ENCODE measurements around the gene ASB16.

DNA sequence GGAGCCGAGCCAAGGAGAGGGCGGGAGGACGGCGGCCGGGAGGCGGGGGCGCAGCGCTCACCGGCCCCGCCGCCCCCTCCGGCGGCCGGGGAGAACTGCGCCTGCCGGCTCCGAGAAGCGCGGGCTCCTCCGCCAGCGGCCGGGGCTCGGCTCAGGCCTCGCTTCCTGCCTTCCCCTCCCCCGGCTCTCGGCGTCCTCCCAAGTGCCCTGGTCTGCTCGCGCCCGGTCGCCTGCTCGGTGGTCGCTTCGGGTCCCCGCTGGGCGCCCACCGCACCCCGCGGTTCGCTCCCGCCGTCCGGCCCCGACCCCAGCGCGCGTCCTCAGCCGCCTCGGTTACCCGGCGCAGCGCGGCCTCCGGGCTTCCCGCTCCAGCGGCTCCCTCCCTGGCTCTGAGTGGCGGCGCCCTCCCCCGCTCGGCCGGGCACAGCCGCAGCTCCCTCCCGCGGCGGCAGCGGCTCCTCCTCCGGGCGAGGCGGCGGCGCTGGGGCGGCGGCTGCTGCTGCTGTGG, 48.7 kb downstream of the ASB16 start:
- TF ChIP-seq, protein P1, sequence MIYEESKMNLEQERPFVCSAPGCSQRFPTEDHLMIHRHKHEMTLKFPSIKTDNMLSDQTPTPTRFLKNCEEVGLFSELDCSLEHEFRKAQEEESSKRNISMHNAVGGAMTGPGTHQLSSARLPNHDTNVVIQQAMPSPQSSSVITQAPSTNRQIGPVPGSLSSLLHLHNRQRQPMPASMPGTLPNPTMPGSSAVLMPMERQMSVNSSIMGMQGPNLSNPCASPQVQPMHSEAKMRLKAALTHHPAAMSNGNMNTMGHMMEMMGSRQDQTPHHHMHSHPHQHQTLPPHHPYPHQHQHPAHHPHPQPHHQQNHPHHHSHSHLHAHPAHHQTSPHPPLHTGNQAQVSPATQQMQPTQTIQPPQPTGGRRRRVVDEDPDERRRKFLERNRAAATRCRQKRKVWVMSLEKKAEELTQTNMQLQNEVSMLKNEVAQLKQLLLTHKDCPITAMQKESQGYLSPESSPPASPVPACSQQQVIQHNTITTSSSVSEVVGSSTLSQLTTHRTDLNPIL (CRISPR knock-in tag; IDR thresholded peaks at IDR 0.05; ENCODE audit: low read depth), result no peak
- TF ChIP-seq TCF4 (CRISPR knock-in tag; IDR thresholded peaks at IDR 0.05; ENCODE audit: borderline replicate concordance) (no peak), ESRRG (CRISPR knock-in tag; IDR thresholded peaks at IDR 0.05) (no peak), ARNTL (CRISPR knock-in tag; IDR thresholded peaks at IDR 0.05; ENCODE audit: borderline replicate concordance, low read depth) (no peak), ZC3H10 (CRISPR knock-in tag; IDR thresholded peaks at IDR 0.05) (no peak), ZFP3 (CRISPR knock-in tag; IDR thresholded peaks at IDR 0.05) (0 out of 2 replicates have a peak, but pooled peaks have one; percentile 54), ZNF565 (CRISPR knock-in tag; conservative IDR thresholded peaks at IDR 0.05; ENCODE audit: low read depth) (no peak), RARB (CRISPR knock-in tag; IDR thresholded peaks at IDR 0.05) (no peak), SNAI2 (CRISPR knock-in tag; IDR thresholded peaks at IDR 0.05) (no peak), PPARA (CRISPR knock-in tag; IDR thresholded peaks at IDR 0.05; ENCODE audit: borderline replicate concordance) (no peak)
- TF ChIP-seq, protein P2, sequence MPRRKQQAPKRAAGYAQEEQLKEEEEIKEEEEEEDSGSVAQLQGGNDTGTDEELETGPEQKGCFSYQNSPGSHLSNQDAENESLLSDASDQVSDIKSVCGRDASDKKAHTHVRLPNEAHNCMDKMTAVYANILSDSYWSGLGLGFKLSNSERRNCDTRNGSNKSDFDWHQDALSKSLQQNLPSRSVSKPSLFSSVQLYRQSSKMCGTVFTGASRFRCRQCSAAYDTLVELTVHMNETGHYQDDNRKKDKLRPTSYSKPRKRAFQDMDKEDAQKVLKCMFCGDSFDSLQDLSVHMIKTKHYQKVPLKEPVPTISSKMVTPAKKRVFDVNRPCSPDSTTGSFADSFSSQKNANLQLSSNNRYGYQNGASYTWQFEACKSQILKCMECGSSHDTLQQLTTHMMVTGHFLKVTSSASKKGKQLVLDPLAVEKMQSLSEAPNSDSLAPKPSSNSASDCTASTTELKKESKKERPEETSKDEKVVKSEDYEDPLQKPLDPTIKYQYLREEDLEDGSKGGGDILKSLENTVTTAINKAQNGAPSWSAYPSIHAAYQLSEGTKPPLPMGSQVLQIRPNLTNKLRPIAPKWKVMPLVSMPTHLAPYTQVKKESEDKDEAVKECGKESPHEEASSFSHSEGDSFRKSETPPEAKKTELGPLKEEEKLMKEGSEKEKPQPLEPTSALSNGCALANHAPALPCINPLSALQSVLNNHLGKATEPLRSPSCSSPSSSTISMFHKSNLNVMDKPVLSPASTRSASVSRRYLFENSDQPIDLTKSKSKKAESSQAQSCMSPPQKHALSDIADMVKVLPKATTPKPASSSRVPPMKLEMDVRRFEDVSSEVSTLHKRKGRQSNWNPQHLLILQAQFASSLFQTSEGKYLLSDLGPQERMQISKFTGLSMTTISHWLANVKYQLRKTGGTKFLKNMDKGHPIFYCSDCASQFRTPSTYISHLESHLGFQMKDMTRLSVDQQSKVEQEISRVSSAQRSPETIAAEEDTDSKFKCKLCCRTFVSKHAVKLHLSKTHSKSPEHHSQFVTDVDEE (CRISPR knock-in tag; IDR thresholded peaks at IDR 0.05), result no peak
- TF ChIP-seq, protein P3, sequence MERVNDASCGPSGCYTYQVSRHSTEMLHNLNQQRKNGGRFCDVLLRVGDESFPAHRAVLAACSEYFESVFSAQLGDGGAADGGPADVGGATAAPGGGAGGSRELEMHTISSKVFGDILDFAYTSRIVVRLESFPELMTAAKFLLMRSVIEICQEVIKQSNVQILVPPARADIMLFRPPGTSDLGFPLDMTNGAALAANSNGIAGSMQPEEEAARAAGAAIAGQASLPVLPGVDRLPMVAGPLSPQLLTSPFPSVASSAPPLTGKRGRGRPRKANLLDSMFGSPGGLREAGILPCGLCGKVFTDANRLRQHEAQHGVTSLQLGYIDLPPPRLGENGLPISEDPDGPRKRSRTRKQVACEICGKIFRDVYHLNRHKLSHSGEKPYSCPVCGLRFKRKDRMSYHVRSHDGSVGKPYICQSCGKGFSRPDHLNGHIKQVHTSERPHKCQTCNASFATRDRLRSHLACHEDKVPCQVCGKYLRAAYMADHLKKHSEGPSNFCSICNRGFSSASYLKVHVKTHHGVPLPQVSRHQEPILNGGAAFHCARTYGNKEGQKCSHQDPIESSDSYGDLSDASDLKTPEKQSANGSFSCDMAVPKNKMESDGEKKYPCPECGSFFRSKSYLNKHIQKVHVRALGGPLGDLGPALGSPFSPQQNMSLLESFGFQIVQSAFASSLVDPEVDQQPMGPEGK (CRISPR knock-in tag; IDR thresholded peaks at IDR 0.05; ENCODE audit: borderline replicate concordance), result no peak
- TF ChIP-seq, protein P4, sequence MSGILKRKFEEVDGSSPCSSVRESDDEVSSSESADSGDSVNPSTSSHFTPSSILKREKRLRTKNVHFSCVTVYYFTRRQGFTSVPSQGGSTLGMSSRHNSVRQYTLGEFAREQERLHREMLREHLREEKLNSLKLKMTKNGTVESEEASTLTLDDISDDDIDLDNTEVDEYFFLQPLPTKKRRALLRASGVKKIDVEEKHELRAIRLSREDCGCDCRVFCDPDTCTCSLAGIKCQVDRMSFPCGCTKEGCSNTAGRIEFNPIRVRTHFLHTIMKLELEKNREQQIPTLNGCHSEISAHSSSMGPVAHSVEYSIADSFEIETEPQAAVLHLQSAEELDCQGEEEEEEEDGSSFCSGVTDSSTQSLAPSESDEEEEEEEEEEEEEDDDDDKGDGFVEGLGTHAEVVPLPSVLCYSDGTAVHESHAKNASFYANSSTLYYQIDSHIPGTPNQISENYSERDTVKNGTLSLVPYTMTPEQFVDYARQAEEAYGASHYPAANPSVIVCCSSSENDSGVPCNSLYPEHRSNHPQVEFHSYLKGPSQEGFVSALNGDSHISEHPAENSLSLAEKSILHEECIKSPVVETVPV (CRISPR knock-in tag; IDR thresholded peaks at IDR 0.05), result no peak

Measured in SK-N-SH treated with all-trans-retinoic acid at 6 μM for 48 hours (cell line).